Measurements from ENCODE around the gene RNF207.

The RNF207 gene

DNA sequence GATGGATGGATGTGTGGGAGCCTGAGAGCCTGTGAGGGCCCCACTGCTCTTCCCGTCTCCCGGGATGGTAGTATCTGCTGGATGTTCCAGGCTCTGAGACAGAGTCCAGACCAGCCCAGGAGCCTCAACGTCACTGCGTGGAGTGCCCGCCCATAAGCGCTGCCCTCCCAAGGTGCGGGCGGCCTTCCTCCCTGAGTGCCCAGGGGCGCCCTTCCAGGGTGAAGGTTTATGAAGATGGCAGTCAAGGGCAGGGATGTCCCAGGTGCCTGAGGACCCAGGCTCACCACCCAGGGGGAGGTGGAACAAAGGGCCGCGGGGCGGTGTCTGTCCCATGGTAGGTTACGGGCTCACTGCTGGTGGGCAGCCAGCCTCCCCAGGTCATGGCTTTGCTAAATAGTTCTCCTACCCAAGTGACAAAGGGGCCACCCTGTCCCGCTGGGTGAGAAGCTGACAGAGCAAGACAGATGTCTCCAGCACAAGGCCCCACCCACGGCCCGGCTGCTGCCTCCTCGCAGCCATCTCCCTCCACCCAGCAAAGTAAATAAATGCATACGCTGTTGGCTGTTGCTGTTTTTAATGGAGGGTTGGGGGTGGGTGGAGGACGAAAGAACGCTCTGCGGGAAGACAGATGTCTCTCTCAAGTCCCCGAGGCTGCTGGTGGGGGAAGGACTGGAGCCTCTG is 63.9 kb downstream of the RNF207 start:
- no peak for DNase-seq

DNA sequence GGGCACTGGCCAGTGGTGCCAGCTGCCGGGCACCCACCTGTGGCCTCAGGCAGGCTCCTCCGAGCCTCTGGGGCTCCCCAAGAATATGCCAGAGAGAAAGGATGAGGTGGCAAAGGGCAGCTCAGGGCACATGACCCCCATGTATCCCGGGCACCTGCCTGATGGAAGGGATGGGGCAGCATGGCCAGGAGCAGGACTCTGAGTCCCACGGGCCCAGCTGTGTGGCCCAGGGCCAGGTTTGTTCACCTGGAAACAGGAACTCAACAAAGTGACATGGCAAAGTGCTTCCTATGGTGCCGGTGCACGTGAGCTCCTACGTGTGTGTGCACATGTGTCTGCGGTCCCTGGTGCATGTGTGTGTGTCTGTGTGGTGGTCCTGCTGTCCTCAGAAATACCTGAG is 64.5 kb downstream of the RNF207 start:
- no peak for DNase-seq
